NCI-H345 treated with DMSO at 0.1 percent for 48 hours (cell line): Measurements from ENCODE around the gene TMEM108.

Source experiments
- DNase-seq: peaks from one replicate; lab custom pipeline; 2025; ENCODE audit not compliant: unreplicated experiment; lab: John Stamatoyannopoulos, UW

TMEM108 gene

DNA sequence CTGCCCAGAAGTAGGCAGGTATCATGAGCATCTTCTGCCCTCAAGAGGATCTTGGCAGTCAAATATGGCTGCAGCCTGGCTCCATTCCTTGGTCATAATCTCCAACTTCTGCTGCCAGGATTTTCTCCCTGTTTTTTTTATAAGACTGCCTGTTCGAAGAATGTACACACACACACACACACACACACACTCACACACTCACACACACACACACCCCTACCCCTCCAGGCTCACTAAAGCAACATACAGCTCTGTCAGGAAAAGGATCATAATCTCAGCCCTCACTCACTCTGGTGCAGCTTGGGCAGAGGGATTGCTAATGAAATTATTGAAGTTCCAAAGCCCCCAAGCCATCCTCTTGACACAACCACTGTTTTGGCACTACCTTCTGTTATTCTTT, 232.4 kb downstream of the TMEM108 start:
- no peak for DNase-seq

- no peak for DNase-seq
These were observed 232.9 kb downstream of the TMEM108 start for GRCh38 chr3:133271042-133271441.

- no peak for DNase-seq
These were observed 233.3 kb downstream of the TMEM108 start for GRCh38 chr3:133271539-133271938.

DNA sequence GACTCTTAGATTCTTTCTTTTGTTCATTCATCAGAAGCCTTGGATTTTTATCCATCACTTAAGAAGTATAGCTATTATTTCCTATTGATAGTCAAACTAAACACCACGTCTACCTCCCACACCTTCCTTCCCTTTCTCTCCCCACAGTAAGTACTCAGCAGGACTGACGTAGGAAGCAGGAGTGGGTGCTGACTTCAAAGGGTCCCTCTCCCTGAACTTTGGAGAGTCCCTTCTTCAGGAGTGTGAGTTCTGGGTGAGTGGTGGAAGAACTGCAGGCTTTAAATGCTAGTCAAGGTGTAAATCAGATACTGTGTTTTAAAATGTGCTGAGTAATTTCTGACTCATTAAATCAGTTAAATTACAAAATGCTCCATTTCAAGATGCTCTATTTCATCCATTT, 235.2 kb downstream of the TMEM108 start:
- no peak for DNase-seq

- no peak for DNase-seq
These were observed 236.3 kb downstream of the TMEM108 start for GRCh38 chr3:133274477-133274876.

DNA sequence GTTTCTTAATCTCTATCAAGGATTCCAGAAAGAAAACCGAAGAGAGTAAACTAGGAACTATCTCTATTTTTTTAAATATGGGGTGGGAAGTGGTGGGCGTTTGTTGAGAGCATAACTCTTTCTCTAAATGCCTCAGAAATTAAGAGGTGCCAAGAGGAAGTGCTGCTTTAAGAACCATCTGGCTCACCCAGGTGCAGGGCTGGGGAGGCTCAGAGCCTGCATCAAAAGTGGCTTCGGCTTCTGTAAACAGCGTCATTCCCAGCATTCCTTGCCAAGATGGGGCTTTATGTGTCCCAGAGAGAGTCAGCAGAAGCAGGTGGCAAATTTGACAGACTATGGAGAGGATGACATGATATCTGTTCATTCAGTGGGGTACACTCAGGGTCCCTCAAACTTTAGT, 238.4 kb downstream of the TMEM108 start:
- DNase-seq = no peak

GRCh38 chr3:133277813-133278212, 239.6 kb downstream of the TMEM108 start:
- no peak for DNase-seq

GRCh38 chr3:133278260-133279043, 240.3 kb downstream of the TMEM108 start:
- DNase-seq = no peak

GRCh38 chr3:133280586-133280985, 242.4 kb downstream of the TMEM108 start:
- no peak for DNase-seq

GRCh38 chr3:133282236-133282635, 244.0 kb downstream of the TMEM108 start:
- DNase-seq = no peak

GRCh38 chr3:133283958-133284807, 246.0 kb downstream of the TMEM108 start:
- DNase-seq = no peak

GRCh38 chr3:133289322-133289721, 251.1 kb downstream of the TMEM108 start:
- no peak for DNase-seq

DNA sequence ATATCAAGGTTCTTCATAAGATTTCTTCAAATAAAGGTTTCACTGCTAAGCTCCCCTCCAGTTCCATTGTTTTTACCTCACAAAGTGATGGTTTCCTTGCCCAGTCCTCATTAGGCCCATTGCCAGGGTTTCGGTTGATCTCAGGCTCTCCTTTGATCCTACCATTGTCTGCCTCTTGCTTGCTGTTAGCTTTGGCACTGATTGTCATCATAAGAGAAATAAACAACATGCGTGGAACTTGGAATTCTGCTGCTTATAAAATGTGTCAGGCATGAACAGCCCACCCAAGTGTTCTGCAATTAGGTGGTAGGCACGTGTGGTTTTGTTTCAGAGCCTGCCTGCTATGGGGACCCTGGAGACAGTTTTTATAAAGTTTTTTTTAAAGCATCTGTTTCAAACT, 254.1 kb downstream of the TMEM108 start:
- DNase-seq = no peak

DNA sequence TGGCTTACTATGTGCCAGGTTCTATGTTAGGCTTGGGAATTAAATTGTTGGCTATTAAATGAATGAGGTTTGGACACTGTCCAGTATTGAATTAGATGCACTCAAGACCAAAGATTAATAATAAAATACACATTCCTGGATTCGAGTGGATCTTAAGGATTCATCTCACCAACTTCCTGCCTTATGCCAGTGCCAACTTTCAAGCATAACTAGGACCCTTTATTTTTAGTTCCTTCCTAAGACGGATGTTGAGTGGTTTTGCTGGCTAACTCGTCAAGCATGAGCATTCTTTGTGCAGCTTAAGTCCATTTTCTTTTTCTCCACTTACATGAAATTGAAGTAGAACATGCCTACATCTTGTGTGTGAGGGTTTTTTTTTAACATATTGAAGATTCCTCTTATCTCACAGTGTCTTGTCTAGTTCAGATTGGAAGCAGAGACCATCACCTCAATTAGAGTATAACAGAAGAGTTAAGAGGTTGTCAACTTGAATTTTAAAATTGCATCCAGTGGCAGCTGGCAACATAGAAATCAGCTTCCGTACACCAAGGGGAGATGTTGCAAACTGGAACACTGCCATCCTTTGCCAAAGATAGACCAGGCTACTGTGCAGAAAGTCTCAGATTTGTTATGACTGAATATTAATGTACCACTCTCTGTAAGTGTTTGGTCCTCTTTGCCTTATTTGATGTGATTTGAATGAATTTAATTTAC, 255.4 kb downstream of the TMEM108 start:
- DNase-seq = no peak

GRCh38 chr3:133294253-133294652, 256.1 kb downstream of the TMEM108 start:
- no peak for DNase-seq

DNA sequence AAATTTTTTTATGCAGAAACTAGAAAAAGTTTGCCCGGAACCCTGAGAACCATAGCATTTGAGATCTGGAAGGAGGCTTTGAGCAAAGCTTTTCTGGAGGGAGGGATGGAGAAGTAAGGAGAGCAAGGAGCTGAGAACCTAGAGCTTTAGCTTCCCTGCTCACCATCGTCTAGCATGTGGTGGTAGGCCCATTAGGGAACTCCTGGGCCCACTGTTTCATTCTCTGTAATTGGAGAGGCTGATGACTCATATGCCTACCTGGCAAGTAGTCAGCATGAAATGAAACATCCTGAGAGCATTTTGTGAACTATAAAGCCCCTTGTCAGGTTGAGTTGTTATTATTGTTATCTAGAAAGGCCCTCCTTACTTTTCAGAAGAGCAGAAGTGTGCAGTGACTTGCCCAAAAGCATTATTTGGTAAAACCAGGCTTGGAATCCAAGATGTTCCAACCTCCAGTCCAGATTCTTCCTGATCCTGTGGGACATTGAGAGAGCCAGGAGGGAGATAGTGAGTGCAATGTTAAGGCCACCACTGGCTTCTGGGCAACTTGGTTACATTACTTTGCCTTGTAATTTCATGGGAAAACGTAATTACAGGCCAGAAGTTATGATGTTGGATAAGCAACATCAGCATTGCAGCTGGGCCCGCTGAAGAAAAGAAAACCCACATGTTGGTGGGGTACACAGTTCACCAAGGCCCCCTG, 257.2 kb downstream of the TMEM108 start:
- no peak for DNase-seq

DNA sequence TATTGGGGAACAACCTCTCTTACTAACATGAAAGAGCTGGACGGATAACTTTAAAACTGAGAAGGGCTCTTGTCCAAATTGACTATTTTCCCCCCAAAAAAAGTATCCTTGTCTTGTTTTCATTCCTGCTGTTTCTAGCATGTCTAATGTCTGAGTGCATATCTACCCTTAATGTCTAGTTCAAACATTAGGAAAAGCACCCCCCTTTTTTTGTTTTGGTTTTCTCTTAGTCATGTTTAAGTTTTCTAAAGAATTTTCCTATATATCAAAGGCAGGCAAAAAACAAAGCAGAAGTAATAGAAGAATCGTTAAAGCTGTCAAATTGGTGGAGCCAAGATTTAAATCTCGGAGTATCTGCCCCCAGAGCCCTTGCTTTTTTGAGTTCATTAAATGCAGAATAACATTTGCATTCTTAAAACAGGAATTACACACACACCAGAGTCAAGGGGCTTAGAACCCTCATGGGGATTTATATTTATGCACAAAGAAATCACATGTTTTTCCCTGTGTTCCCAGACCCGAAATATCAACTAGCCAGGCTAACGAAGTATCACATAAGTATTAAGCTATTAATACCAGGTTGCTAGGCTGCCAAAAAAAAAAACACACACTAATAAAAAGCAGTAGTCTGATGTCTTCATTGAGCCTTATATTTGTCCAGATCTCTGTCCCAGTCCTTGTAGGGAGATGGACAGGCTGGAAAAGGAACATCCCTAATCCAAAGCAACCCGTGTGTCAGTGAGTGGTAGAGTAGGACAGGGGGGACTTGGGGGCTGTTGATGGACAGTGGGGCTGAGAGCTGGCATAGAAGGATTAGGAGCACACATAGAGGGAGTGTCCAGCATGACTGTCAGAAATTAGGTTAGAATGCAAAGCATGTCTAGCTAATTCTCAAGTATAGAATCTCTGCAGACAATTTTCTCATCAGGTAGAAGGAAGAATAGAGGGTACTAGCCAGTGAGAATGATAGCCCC, 258.0 kb downstream of the TMEM108 start:
- no peak for DNase-seq

DNA sequence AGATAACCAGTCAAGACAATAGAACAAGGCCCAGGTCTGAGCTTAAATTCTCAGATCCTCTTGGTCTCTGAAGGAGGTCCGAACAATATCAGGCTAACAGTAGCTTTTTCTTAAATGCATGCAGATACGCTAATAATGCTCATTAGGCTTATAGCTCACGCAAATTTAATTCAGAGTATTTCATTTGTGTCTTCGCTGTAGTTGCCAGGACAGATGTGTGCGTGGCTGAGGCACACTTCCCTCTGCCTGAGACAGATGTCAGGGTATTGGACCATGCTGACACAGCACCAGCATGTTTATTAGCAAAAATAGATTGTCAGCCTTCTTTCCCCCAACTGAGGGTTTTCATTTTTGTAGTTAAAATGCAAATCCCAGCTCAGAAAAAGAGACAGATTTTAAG, 258.8 kb downstream of the TMEM108 start:
- DNase-seq = no peak

GRCh38 chr3:133300102-133300501, 261.9 kb downstream of the TMEM108 start:
- no peak for DNase-seq

GRCh38 chr3:133301194-133301593, 263.0 kb downstream of the TMEM108 start:
- no peak for DNase-seq
